GM21717 (cell line): ENCODE measurements around the gene ATXN1.

Source experiments
- ATAC-seq: cut with Tn5 transposase; IDR thresholded peaks from one replicate; pipeline ENCODE4 v1.9.1; 2021; ENCODE audit warnings: mild to moderate bottlenecking, moderate library complexity; ENCODE audit not compliant: unreplicated experiment

ATXN1 gene

GRCh38 chr6:16326971-16327776 is 434.1 kb downstream of the ATXN1 start:
- ATAC-seq: no peak

GRCh38 chr6:16326531-16326930 is 434.7 kb downstream of the ATXN1 start:
- no peak for ATAC-seq

GRCh38 chr6:16324606-16325225 is 436.5 kb downstream of the ATXN1 start:
- no peak for ATAC-seq

GRCh38 chr6:16324184-16324583 is 437.1 kb downstream of the ATXN1 start:
- no peak for ATAC-seq

- ATAC-seq: peak; percentile 84
These were observed 438.5 kb downstream of the ATXN1 start for GRCh38 chr6:16322666-16323312.

GRCh38 chr6:16321826-16322225 is 439.4 kb downstream of the ATXN1 start:
- ATAC-seq: no peak

GRCh38 chr6:16321341-16321710 is 439.9 kb downstream of the ATXN1 start:
- ATAC-seq: no peak

GRCh38 chr6:16320533-16321340 is 440.5 kb downstream of the ATXN1 start:
- no peak for ATAC-seq

- ATAC-seq: peak; percentile 64
These were observed 441.3 kb downstream of the ATXN1 start for GRCh38 chr6:16319813-16320532.

GRCh38 chr6:16318953-16319720 is 442.1 kb downstream of the ATXN1 start:
- no peak for ATAC-seq

- no peak for ATAC-seq
These were observed 442.7 kb downstream of the ATXN1 start for GRCh38 chr6:16318538-16318937.

- ATAC-seq: no peak
These were observed 444.5 kb downstream of the ATXN1 start for GRCh38 chr6:16316741-16317251.

- no peak for ATAC-seq
These were observed 447.0 kb downstream of the ATXN1 start for GRCh38 chr6:16314296-16314695.

GRCh38 chr6:16313732-16314131 is 447.5 kb downstream of the ATXN1 start:
- ATAC-seq: no peak

GRCh38 chr6:16311763-16312162 is 449.5 kb downstream of the ATXN1 start:
- ATAC-seq: no peak

- ATAC-seq: no peak
These were observed 454.9 kb downstream of the ATXN1 start for GRCh38 chr6:16306334-16306733.

- ATAC-seq: peak; percentile 31
These were observed 455.5 kb downstream of the ATXN1 start for GRCh38 chr6:16305788-16306187.

- ATAC-seq: peak; percentile 87
These were observed 456.0 kb downstream of the ATXN1 start for GRCh38 chr6:16305246-16305725.
